Neuronal stem cell (in vitro differentiated cells): Measurements from ENCODE around the gene GRPEL2.
A peak's percentile ranks its signal among the peaks of the same experiment; 100 is the strongest.

Experiments used
- DNase-seq: peaks from one replicate; pipeline ENCODE4 v3.0.0-alpha.2; 2013; ENCODE audit warnings: low spot score
- H2AFZ ChIP-seq: one replicate; pipeline ENCODE4 v1.6.1; 2013; ENCODE audit warnings: mild to moderate bottlenecking, low read length, inconsistent platforms
- H2AK5ac ChIP-seq: 2 replicates; pipeline ENCODE4 v1.6.1; 2013; ENCODE audit warnings: low read depth, mild to moderate bottlenecking, inconsistent platforms, low read length, moderate library complexity, mixed read lengths
- H2BK120ac ChIP-seq: 2 replicates; pipeline ENCODE4 v1.6.1; 2013; ENCODE audit warnings: low read depth, mild to moderate bottlenecking, inconsistent platforms, low read length, moderate library complexity, mixed read lengths
- H2BK12ac ChIP-seq: one replicate; pipeline ENCODE4 v1.6.1; 2013; ENCODE audit warnings: low read length, inconsistent platforms
- H2BK15ac ChIP-seq: 2 replicates; pipeline ENCODE4 v1.6.1; 2013; ENCODE audit warnings: mild to moderate bottlenecking, low read length, inconsistent platforms, mixed read lengths
- H2BK5ac ChIP-seq: one replicate; pipeline ENCODE4 v1.6.1; 2013; ENCODE audit warnings: inconsistent platforms, mild to moderate bottlenecking, low read length, moderate library complexity
- H3K14ac ChIP-seq: one replicate; pipeline ENCODE4 v1.6.1; 2013; ENCODE audit warnings: low read length, inconsistent platforms
- H3K18ac ChIP-seq: 2 replicates; pipeline ENCODE4 v1.6.1; 2013; ENCODE audit warnings: low read length, inconsistent platforms
- H3K23ac ChIP-seq: 2 replicates; pipeline ENCODE4 v1.6.1; 2013; ENCODE audit warnings: low read depth, mild to moderate bottlenecking, mixed read lengths, low read length, inconsistent platforms; ENCODE audit not compliant: poor library complexity
- H3K27ac ChIP-seq: replicated peaks from 3 replicates; pipeline ENCODE4 v1.5.1; 2013; ENCODE audit warnings: low read length, inconsistent platforms
- H3K27me3 ChIP-seq, 3 experiments: 2 replicates each; pipeline ENCODE4 v1.6.1; 2013; ENCODE audit warnings: low read length in 3 of 3, mild to moderate bottlenecking in 2 of 3, inconsistent platforms in 1 of 3, low read depth in 1 of 3, mixed read lengths in 1 of 3, moderate library complexity in 1 of 3; ENCODE audit not compliant: control insufficient read depth in 3 of 3, insufficient read depth in 3 of 3
- H3K36me3 ChIP-seq, 2 donors: replicated peaks in 1 of 2; 2 replicates each; pipeline ENCODE4 v1.6.1; 2013; ENCODE audit warnings: low read length in 2 of 2; ENCODE audit not compliant: control insufficient read depth in 2 of 2, insufficient read depth in 2 of 2
- H3K4ac ChIP-seq: 2 replicates; pipeline ENCODE4 v1.6.1; 2013; ENCODE audit warnings: inconsistent platforms, mild to moderate bottlenecking, low read length, moderate library complexity
- H3K4me1 ChIP-seq, 2 donors: 1 replicate in 1 of 2; 2 replicates in 1 of 2; pipeline ENCODE4 v1.6.1; 2013; ENCODE audit warnings: low read length in 2 of 2, low read depth in 1 of 2; ENCODE audit not compliant: control insufficient read depth in 2 of 2, insufficient read depth in 1 of 2
- H3K4me2 ChIP-seq: one replicate; pipeline ENCODE4 v1.6.1; 2013; ENCODE audit warnings: mild to moderate bottlenecking, low read length, inconsistent platforms; ENCODE audit not compliant: insufficient read depth, poor library complexity, severe bottlenecking
- H3K4me3 ChIP-seq, 2 donors: 2 replicates each; pipeline ENCODE4 v1.5.1; 2013; ENCODE audit warnings: low read length in 2 of 2, mild to moderate bottlenecking in 2 of 2, inconsistent platforms in 1 of 2, moderate library complexity in 1 of 2
- H3K79me1 ChIP-seq: one replicate; pipeline ENCODE4 v1.6.1; 2013; ENCODE audit warnings: low read depth, mild to moderate bottlenecking, inconsistent platforms, low read length, moderate library complexity
- H3K9ac ChIP-seq: one replicate; pipeline ENCODE4 v1.6.1; 2013; ENCODE audit warnings: mild to moderate bottlenecking, low read depth, low read length, inconsistent platforms; ENCODE audit not compliant: poor library complexity
- H3K9me3 ChIP-seq, 2 donors: replicated peaks in 1 of 2; 2 replicates each; pipeline versions ENCODE3 to v1.6.1; 2013; ENCODE audit warnings: low read length in 2 of 2, mild to moderate bottlenecking in 2 of 2, inconsistent platforms in 1 of 2, low read depth in 1 of 2, mixed read lengths in 1 of 2, moderate library complexity in 1 of 2; ENCODE audit not compliant: control insufficient read depth in 2 of 2, insufficient read depth in 1 of 2
- H4K8ac ChIP-seq: one replicate; pipeline ENCODE4 v1.6.1; 2013; ENCODE audit warnings: low read depth, mild to moderate bottlenecking, inconsistent platforms, low read length, moderate library complexity
- H4K91ac ChIP-seq: one replicate; pipeline ENCODE4 v1.6.1; 2013; ENCODE audit warnings: low read length, low read depth, mild to moderate bottlenecking, inconsistent platforms; ENCODE audit not compliant: poor library complexity
- WGBS, 2 donors: extraction: QIAGEN DNeasy Blood & Tissue Kit; methylation state at CpG; one replicate each; pipeline ENCODE4 v1.1.7; 2013; ENCODE audit warnings: missing lambda C conversion rate in 2 of 2, mixed read lengths in 1 of 2; ENCODE audit not compliant: insufficient read length in 2 of 2, insufficient replicate concordance in 1 of 2; ENCODE audit errors: extremely low coverage in 2 of 2; 5-methylcytosine and 5-hydroxymethylcytosine counted together

GRPEL2 gene

GRCh38 chr5:149372076-149372795, 26.9 kb downstream of the GRPEL2 start:
- no peak overlapping the region for H3K4ac ChIP-seq
- no CpG with 5 or more reads among the region's 4 CpGs for WGBS, 2 donors

GRCh38 chr5:149372932-149373331, 27.6 kb downstream of the GRPEL2 start:
- no peak overlapping the region for H3K4ac ChIP-seq
- no peak overlapping the region for H3K14ac ChIP-seq
- no peak overlapping the region for H2BK12ac ChIP-seq
- no peaks in the 10 kb centered on the region for H3K9me3 ChIP-seq
- no peak overlapping the region for H2BK5ac ChIP-seq
- no peak overlapping the region for H2BK120ac ChIP-seq
- no peaks in the 10 kb centered on the region for H3K27me3 ChIP-seq
- no peak overlapping the region for H3K27ac ChIP-seq
- DNase-seq = no peak
- no peak overlapping the region for H3K9ac ChIP-seq
- no peak overlapping the region for H2BK15ac ChIP-seq
- H3K4me1 ChIP-seq = no peaks in the 10 kb centered on the region
- no CpG with 5 or more reads among the region's 3 CpGs for WGBS, 2 donors
- H2AFZ ChIP-seq = no peak overlapping the region
- H3K36me3 ChIP-seq = peaks cover 2 to 5% of the 10 kb centered on the region in 2 donors
- no peak overlapping the region for H3K23ac ChIP-seq
- H3K18ac ChIP-seq = no peak overlapping the region
- H3K4me3 ChIP-seq = no peak overlapping the region
- H2AK5ac ChIP-seq = no peak overlapping the region
- H3K4me2 ChIP-seq = no peak overlapping the region
- no peak overlapping the region for H4K91ac ChIP-seq
- no peaks in the 10 kb centered on the region for H3K79me1 ChIP-seq
- H4K8ac ChIP-seq = no peak overlapping the region

More at GRCh38 chr5:149372076-149372795, 26.9 kb downstream of the GRPEL2 start:
- DNase-seq = no peak
- no peak overlapping the region for H3K4me2 ChIP-seq
- H2BK12ac ChIP-seq = no peak overlapping the region
- no peak overlapping the region for H4K8ac ChIP-seq
- no peaks in the 10 kb centered on the region for H3K27me3 ChIP-seq
- H3K27ac ChIP-seq = no peak overlapping the region
- H2BK15ac ChIP-seq = no peak overlapping the region
- H2AK5ac ChIP-seq = no peak overlapping the region
- H3K4me1 ChIP-seq = peaks cover 2 to 4% of the 10 kb centered on the region in 2 donors
- no peak overlapping the region for H4K91ac ChIP-seq
- no peaks in the 10 kb centered on the region for H3K9me3 ChIP-seq
- no peaks in the 10 kb centered on the region for H3K79me1 ChIP-seq
- peaks cover 2 to 5% of the 10 kb centered on the region in 2 donors for H3K36me3 ChIP-seq
- no peak overlapping the region for H3K9ac ChIP-seq
- H3K23ac ChIP-seq = no peak overlapping the region
- no peak overlapping the region for H2AFZ ChIP-seq
- H3K18ac ChIP-seq = no peak overlapping the region
- H3K14ac ChIP-seq = no peak overlapping the region
- H2BK120ac ChIP-seq = no peak overlapping the region
- no peak overlapping the region for H2BK5ac ChIP-seq
- no peak overlapping the region for H3K4me3 ChIP-seq

- Histone ChIP-seq H3K4ac (no peak overlapping the region), H2AFZ (no peak overlapping the region), H2BK5ac (no peak overlapping the region), H3K4me1 (peaks cover 0 to 3% of the 10 kb centered on the region in 2 donors), H3K9ac (peak overlapping the region; percentile 45), H3K36me3 (peaks cover 0 to 2% of the 10 kb centered on the region in 2 donors), H3K4me2 (no peak overlapping the region), H3K27me3 (no peaks in the 10 kb centered on the region), H3K27ac (no peak overlapping the region), H2BK12ac (peak overlapping the region; percentile 97), H3K79me1 (no peaks in the 10 kb centered on the region), H2BK120ac (no peak overlapping the region), H2AK5ac (peak overlapping the region; percentile 42), H4K91ac (peak overlapping the region; percentile 22), H4K8ac (no peak overlapping the region), H3K14ac (no peak overlapping the region), H3K4me3 (no peak overlapping the region), H3K9me3 (no peaks in the 10 kb centered on the region), H2BK15ac (no peak overlapping the region), H3K18ac (peak overlapping the region; percentile 65), H3K23ac (peak overlapping the region; percentile 82)
- no peak for DNase-seq
- no CpG with 5 or more reads among the region's 20 CpGs for WGBS, 2 donors
Observed at GRCh38 chr5:149374303-149374702, 29.0 kb downstream of the GRPEL2 start.

- Histone ChIP-seq H2AFZ (no peak overlapping the region), H3K18ac (no peak overlapping the region), H3K27ac (no peak overlapping the region), H3K4me1 (peaks cover 0 to 3% of the 10 kb centered on the region in 2 donors), H3K4ac (no peak overlapping the region), H2BK12ac (no peak overlapping the region), H3K23ac (no peak overlapping the region), H3K9ac (no peak overlapping the region), H2BK15ac (no peak overlapping the region), H4K91ac (no peak overlapping the region), H3K79me1 (no peaks in the 10 kb centered on the region), H2BK120ac (no peak overlapping the region), H3K14ac (no peak overlapping the region), H3K4me2 (no peak overlapping the region), H2BK5ac (no peak overlapping the region), H3K27me3 (no peaks in the 10 kb centered on the region), H2AK5ac (no peak overlapping the region), H3K36me3 (peaks cover 0 to 2% of the 10 kb centered on the region in 2 donors), H4K8ac (no peak overlapping the region), H3K4me3 (no peak overlapping the region), H3K9me3 (no peaks in the 10 kb centered on the region)
- WGBS, 2 donors = no CpG with 5 or more reads among the region's 3 CpGs
- DNase-seq = no peak
Observed at GRCh38 chr5:149374801-149375200, 29.5 kb downstream of the GRPEL2 start.
